Fibroblast of villous mesenchyme (primary cell): Measurements from ENCODE around the gene TDRD6. TPM values are rescaled to one million over a fixed set of nuclear protein-coding genes. Genes with fewer than 3 reads are reported as not detected.
"Not testable (repeated sequence)": the region's sequence is repeated elsewhere in the genome, so short reads cannot be mapped to it uniquely, and the experiment has no call there.

Experiments used
- DNase-seq: peaks from one replicate; pipeline ENCODE4 v3.0.0-alpha.2; 2010; ENCODE audit warnings: low read depth
- H3K4me3 ChIP-seq: 2 replicates; pipeline ENCODE4 v1.5.1; 2011; ENCODE audit warnings: low read depth, mild to moderate bottlenecking, low read length
- total RNA-seq: library from RNA; depleted of rRNA; stranded (reverse); fragments of >200 nt; gene quantifications from 2 replicates; pipeline ENCODE4 v1.2.3, GENCODE V29; 2012
- TF ChIP-seq, protein P1 (sequence below): IDR thresholded peaks from 2 replicates; pipeline ENCODE4 v1.5.1; 2012; ENCODE audit warnings: low read depth, mild to moderate bottlenecking, low read length; ENCODE audit not compliant: insufficient read depth

The TDRD6 gene
- total RNA-seq, result under 0.01 TPM in 2 replicates

DNA sequence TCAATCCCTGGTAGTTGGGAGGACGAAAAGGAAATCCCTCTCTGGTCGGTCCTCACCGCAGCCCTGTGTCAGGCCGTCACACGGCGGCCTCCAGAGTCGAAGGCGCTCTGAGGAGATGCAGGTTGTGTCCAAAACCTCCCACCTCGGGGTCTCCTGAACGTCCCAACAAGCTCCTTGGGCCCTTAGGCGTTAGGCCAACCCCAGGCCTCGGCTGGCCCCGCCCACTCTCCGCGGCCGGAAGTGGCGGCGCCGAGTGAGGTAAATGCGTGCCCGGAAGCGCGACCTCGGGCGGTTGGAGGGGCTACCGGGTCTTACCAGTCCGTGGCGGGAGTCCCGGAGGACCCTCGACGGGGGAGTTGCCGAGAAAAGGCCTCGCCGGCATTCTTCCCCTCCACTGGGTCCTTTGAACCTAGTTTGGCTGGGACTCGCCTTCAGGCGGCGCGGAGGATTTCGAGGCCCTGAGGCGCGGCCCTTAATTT is at the start of gene TDRD6:
TSS of gene TDRD6 (plus strand) at position 267 of the 479 bp plus-strand sequence. CDS start 244 bp downstream, outside the sequence.
- H3K4me3 ChIP-seq, result no peak within 1 kb of the TSS
- TF ChIP-seq, protein P1, sequence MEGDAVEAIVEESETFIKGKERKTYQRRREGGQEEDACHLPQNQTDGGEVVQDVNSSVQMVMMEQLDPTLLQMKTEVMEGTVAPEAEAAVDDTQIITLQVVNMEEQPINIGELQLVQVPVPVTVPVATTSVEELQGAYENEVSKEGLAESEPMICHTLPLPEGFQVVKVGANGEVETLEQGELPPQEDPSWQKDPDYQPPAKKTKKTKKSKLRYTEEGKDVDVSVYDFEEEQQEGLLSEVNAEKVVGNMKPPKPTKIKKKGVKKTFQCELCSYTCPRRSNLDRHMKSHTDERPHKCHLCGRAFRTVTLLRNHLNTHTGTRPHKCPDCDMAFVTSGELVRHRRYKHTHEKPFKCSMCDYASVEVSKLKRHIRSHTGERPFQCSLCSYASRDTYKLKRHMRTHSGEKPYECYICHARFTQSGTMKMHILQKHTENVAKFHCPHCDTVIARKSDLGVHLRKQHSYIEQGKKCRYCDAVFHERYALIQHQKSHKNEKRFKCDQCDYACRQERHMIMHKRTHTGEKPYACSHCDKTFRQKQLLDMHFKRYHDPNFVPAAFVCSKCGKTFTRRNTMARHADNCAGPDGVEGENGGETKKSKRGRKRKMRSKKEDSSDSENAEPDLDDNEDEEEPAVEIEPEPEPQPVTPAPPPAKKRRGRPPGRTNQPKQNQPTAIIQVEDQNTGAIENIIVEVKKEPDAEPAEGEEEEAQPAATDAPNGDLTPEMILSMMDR, result no peak
- DNase-seq, result no peak

GRCh38 chr6:46637933-46638332 is 49.8 kb upstream of the TDRD6 start:
- H3K4me3 ChIP-seq, result no peak overlapping the region
- TF ChIP-seq, protein P1, result no peak
- no peak for DNase-seq

- no peak for DNase-seq
- no peak overlapping the region for H3K4me3 ChIP-seq
- TF ChIP-seq, protein P1, result no peak
Measured at GRCh38 chr6:46638650-46639049, 49.0 kb upstream of the TDRD6 start.

- TF ChIP-seq, protein P1, result no peak
- DNase-seq, result no peak
- no peak overlapping the region for H3K4me3 ChIP-seq
Measured at GRCh38 chr6:46642928-46643751, 44.5 kb upstream of the TDRD6 start.

DNA sequence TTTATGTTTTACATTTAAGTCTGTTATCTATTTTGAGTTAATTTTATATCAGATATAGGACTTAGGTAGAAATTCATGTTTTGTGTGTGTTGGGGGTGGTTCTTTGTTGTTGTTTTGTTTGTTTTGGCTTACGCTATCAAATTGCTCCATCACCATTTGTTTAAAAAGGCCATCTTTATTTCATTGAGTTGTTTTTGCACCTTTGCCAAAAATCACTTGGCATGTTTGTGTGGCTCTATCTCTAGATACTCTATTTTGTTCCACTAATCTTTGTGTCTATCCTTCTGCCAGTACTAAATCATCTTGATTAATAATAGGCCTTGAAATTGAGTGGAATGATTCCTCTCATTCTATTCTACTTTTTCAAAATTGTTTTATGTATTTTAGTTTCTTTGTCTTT is 42.4 kb upstream of the TDRD6 start:
- no peak overlapping the region for H3K4me3 ChIP-seq
- DNase-seq, result no peak
- TF ChIP-seq, protein P1, result no peak

GRCh38 chr6:46648108-46648507 is 39.6 kb upstream of the TDRD6 start:
- not testable (repeated sequence) for H3K4me3 ChIP-seq, DNase-seq

GRCh38 chr6:46648869-46649492 is 38.7 kb upstream of the TDRD6 start:
- TF ChIP-seq, protein P1, result no peak
- H3K4me3 ChIP-seq, result no peak overlapping the region
- peak; percentile 25 for DNase-seq
